ENCODE measurements around the gene IL17REL.

GRCh38 chr22:49961005-49961600 is 51.5 kb downstream of the IL17REL start:
- TF ChIP-seq POLR2A (IDR thresholded peaks at IDR 0.05; ENCODE audit: low read depth, low read length) (no peak), TAF1 (IDR thresholded peaks at IDR 0.05; ENCODE audit: low read depth, low read length) (no peak)
